Islet of Langerhans (tissue), 1 donor: Measurements from ENCODE around the gene B4GALT7.
"Not testable (repeated sequence)": the region's sequence is repeated elsewhere in the genome, so short reads cannot be mapped to it uniquely, and the experiment has no call there.

Source experiments
- FAIRE-seq: peaks from one replicate; lab custom pipeline; 2011; peaks lifted over from hg19 to GRCh38; lab: Jason Lieb, UNC

B4GALT7 gene

DNA sequence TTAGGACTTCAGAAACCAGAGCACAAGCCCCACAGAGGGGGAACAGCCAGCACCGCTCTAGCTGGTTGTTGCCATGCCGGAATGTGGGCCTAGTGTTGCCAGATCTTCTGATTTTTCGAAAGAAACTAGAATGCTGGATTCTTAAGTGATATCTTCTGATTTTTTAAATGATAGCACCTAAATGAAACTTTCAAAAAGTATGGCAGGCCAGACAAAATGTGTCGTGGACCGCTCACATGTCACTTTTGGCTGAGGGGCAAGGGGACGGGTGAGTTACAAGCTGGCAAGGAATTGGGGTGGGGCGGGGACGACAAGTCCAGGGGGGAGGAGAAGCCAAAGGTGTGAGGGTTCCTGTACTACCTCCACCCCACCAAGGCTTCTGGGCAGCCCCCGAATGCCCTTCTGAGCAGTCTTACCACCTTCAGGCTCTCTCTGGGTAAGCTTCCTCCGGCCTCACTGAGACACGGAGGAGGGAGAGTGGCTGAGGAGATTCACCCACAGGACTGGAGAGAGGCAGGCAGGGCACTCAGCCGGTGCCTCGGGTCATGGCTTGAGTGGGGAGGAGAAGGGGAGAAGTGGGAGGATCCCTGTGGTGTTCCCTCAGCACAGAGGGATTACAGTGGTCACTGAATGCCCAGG is 10.3 kb downstream of the B4GALT7 start:
- FAIRE-seq, result no peak

DNA sequence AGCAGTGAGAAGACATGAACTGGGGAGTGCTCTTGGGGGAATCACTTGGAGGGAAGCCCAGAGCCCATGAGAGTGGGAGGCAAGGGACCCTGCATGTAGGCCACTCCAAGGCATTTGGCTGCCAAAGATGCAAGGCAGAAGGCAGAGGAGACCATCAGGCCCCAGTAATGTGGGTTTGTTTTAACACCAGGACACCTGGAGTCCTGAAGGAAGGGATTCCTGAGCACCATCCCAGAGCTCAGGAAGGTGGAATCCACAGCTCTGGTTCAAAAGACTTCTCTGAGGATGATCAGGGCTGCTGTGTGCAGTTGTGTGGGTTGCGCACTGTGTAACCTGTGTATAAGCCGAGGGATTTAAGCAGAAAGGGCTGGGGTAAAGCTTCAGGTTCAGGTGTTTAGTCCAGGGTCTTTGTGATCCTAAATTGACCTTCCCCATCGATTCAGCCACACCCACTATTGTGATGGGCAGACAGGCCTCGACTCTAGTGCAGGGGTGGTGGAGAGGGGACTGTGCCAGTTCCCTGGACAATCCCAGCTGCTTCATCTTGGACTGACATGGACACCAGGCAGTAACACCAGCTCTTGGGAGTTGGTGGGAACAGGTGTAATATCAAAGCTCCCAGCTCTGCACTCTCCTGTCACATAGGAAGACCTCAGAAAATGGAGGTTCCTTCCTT is 11.0 kb downstream of the B4GALT7 start:
- FAIRE-seq, result no peak

DNA sequence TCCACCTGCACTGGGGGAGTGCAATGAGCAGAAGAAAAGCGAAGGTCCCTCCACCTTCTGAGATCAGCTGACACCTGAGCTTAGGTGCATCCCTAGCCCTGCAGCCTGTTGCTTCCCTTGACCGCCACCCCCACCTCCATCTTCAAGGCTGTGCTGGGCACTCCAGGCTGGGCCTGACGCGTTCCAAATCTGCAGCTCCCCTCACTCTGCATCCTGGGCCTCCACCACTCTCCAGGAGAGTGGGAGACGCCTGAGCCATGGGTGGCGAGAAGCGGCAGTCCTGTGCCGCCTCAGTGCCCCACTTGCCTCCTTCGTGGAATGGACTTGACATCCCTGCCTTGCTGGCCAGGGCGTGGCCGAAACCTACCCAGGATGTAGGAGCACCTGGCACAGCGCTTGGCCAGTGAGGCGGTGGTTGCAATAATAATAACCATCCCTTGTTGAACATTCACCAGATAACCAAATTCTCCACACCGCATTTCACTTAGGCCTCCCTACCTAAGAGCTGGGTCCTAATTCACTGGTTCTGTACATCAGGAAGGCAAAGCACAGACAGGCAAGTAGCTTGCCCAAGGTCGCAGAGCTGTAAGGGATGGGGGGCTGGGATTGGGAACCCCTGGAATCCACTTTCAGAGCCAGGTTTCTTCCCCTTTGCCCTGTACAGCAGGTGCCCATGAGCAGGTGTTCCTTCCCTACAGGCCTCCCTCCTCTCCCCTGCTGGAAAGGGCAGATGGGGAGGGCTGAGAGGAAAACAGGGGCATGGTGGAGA is 11.7 kb downstream of the B4GALT7 start:
- no peak for FAIRE-seq

DNA sequence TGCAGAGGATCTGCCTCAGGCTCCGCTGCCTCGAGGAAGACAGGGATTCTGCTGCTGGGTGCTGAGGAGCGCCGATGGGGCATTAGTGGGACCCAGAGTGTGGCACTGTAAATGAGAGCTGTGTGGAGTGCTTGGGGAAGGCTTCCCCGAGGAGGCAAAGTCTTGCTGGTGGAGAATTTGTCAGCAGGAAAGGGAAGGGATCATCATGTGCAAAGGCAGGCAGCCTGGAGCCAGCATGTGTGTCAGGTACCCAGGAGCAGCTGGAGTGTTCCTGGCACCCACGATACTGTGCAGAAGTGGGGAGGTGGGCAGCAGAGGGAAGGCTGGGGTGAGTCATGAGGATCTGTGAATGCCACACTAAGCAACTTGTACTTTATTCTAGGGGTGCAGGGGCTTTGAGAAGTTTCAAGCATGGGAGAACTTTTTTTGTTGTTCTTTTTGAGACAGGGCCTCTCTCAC is 12.3 kb downstream of the B4GALT7 start:
- FAIRE-seq, result no peak

DNA sequence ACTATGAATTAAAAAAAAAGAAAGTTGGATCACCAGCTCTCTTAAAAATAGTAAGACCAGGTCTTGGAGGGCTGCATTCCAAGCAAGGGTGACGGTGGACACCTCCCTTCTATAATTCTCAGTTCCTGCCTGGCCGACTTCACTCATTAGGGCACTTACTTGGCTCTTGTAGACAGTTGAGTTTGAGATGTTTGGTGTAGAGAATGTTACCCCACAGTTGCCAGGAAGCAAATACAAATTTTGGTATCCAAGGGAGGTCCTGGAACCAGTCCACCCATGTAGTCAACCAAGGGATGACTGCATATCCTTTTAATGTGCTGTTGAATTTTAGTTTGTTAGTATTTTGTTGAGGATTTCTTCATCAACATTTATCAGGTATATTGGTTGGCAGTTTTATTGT is 20.6 kb downstream of the B4GALT7 start:
- no peak for FAIRE-seq

DNA sequence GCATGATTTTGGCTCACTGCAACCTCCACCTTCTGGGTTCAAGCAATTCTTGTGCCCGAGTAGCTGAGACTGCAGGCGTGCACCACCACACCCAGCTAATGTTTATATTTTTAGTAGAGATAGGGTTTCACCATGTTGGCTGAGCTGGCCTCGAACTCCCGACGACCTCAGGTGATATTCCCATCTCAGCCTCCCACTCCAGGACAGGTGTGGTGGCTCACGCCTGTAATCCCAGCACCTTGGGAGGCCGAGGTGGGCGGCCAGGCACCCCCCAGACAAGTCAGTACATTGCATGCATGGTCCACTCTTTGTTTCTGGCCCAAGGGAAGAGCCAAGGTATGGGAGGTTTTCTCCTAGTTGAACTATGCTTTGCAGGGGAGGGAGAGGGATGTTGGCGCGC is 24.2 kb downstream of the B4GALT7 start:
- FAIRE-seq, result not testable (repeated sequence)

DNA sequence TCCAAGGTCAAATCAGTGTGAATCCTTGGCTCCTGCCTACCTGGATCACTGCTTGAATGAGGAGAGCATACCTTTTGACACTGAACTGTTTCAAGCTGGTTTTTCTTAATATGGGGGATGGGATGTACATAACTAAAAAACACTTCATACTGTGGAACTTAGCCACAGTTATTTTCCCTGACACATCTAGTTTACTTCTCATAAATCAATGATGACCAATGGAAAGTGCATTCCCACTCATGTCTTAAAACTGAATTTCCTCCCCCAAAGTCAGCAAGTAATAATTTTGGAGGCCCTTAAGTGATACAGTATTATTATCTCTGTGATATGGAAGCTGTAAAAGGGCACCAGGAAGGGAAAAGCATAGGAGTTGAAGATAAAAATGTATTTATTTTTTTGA is 30.3 kb downstream of the B4GALT7 start:
- not testable (repeated sequence) for FAIRE-seq

DNA sequence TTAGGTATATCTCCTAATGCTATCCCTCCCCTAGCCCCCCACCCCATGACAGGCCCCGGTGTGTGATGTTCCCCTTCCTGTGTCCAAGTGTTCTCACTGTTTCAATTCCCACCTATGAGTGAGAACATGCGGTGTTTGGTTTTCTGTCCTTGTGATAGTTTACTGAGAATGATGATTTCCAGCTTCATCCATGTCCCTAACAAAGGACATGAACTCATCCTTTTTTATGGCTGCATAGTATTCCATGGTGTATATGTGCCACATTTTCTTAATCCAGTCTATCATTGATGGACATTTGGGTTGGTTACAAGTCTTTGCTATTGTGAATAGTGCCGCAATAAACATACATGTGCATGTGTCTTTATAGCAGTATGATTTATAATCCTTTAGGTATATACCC is 35.0 kb downstream of the B4GALT7 start:
- not testable (repeated sequence) for FAIRE-seq

DNA sequence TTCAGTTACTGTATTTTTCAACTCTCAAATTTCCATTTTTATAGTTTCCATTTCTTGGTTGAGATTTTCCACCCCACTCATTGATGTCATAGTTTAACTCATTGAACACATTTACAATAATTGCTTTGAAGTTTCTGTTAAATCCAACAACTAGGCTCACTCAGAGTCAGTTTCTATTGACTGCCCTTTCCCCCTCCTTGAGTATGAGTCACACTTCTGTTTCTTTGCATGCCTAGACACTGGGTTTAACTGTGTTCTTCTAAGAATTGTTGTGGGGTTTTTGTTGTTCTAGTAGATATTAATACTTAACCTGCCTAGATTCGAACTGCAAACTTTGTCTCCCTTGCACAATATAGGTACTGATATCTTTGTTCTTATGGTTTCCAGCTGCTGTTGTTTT is 45.5 kb downstream of the B4GALT7 start:
- peak; percentile 24 for FAIRE-seq

DNA sequence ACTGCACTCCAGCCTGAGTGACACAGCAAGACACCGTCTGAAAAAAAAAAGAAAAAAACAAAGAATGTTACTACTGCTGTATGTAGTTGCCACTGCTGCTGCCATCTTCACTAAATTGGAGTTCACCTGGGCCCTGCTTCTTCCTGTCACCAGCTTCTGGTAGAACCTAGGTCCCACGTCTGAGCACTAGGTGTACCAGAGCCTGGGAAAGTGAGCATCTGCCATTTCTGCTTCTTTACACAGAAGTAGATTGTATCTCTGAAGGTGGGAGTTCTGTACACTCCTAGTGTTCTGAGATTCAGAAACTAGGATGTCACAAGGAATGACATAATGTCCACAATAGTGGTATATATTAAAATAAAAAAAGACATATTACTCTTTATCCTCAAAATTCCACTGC is 51.3 kb downstream of the B4GALT7 start:
- FAIRE-seq, result not testable (repeated sequence)

DNA sequence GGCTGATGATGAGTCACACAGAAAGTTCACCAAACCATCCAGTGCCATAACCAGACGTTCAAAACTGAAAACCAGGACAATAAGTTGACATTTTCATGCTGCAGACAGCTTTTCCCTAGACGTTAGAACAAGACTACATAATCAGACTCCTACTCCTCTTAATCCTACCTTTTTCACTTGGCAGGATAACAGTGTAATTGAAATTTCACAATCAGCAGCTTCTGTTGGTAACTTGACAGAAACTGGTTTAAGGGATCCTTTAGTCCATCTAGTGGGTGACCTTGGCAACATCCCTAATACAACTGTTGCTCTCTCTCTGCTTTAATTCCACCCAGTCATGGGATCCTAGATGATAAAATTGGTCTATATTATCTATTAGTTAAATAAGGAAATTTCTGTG is 57.9 kb downstream of the B4GALT7 start:
- not testable (repeated sequence) for FAIRE-seq

DNA sequence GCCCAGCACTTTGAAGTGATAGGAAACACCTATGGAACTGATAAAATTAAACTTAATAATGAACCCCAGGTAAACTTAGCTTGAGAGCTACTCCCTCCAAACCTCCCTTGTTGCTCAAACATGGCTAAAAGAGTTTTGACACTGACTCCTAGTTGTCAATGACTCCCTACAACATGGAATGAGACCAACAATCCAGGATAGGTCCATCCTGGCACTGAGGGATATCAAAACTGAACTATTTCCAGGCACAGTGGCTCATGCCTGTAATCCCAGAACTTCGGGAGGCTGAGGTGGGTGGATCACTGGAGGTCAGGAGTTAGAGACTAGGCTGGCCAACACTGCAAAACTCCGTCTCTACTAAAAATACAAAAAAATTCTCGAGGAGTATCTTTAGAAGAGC is 58.6 kb downstream of the B4GALT7 start:
- not testable (repeated sequence) for FAIRE-seq
